Common myeloid progenitor, CD34-positive (primary cell): Measurements from ENCODE around the gene GUCA2A.

Experiments used
- CTCF ChIA-PET: fragments of 350-600 bp; sonication (Branson Sonifier 250); formaldehyde crosslinking; loops from one replicate; lab custom pipeline; 2021; ENCODE audit warnings: antibody characterized with exemption; lab: Charles Lee
- POLR2A ChIA-PET: fragments of 350-600 bp; sonication (Branson Sonifier 250); formaldehyde crosslinking; loops from one replicate; lab custom pipeline; 2021; ENCODE audit warnings: antibody characterized with exemption; lab: Charles Lee
- DNase-seq, 3 donors: peaks; one replicate each; pipeline versions ENCODE4 v3.0.0 to v3.0.0-alpha.2; 2013
- H3K27ac ChIP-seq, 2 experiments: 1 replicate in 1 of 2; 2 replicates in 1 of 2; pipeline ENCODE4 v1.7.0; 2013; ENCODE audit warnings: inconsistent platforms in 2 of 2, low read length in 2 of 2, mild to moderate bottlenecking in 2 of 2, low read depth in 1 of 2, moderate library complexity in 1 of 2; ENCODE audit not compliant: severe bottlenecking in 2 of 2, insufficient read depth in 1 of 2, poor library complexity in 1 of 2
- H3K27me3 ChIP-seq, 5 experiments: replicated peaks in 2 of 5; 1 replicate in 3 of 5; 2 replicates in 2 of 5; pipeline versions ENCODE4 v1.6.1 to v1.7.0; 2013; ENCODE audit warnings: low read length in 4 of 5, mild to moderate bottlenecking in 2 of 5, moderate library complexity in 2 of 5, inconsistent platforms in 1 of 5; ENCODE audit not compliant: insufficient read depth in 5 of 5, control insufficient read depth in 4 of 5
- H3K36me3 ChIP-seq, 4 experiments: 1 replicate in 2 of 4; 2 replicates in 2 of 4; pipeline versions ENCODE4 v1.6.1 to v1.7.0; 2013; ENCODE audit warnings: low read length in 3 of 4, control low read depth in 1 of 4, mild to moderate bottlenecking in 1 of 4; ENCODE audit not compliant: control insufficient read depth in 4 of 4, insufficient read depth in 4 of 4
- H3K4me1 ChIP-seq, 4 experiments: 1 replicate in 3 of 4; 2 replicates in 1 of 4; pipeline versions ENCODE4 v1.6.1 to v1.7.1; 2013; ENCODE audit warnings: low read length in 3 of 4, mild to moderate bottlenecking in 3 of 4, control low read depth in 1 of 4, inconsistent platforms in 1 of 4, moderate library complexity in 1 of 4; ENCODE audit not compliant: control insufficient read depth in 4 of 4, insufficient read depth in 4 of 4; ENCODE audit errors: control extremely low read depth in 1 of 4
- H3K4me3 ChIP-seq, 7 experiments: 1 replicate in 4 of 7; 2 replicates in 3 of 7; pipeline versions ENCODE4 v1.5.1 to v1.7.0; 2013; ENCODE audit warnings: mild to moderate bottlenecking in 7 of 7, low read length in 6 of 7, moderate library complexity in 6 of 7, inconsistent platforms in 2 of 7, low read depth in 2 of 7, control low read depth in 1 of 7; ENCODE audit not compliant: insufficient read depth in 4 of 7, control insufficient read depth in 1 of 7; ENCODE audit errors: extremely low read depth in 1 of 7
- H3K9me3 ChIP-seq, 5 experiments: 1 replicate in 4 of 5; 2 replicates in 1 of 5; pipeline versions ENCODE4 v1.6.1 to v1.7.1; 2013; ENCODE audit warnings: low read length in 4 of 5, mild to moderate bottlenecking in 2 of 5, inconsistent platforms in 1 of 5, low read depth in 1 of 5, moderate library complexity in 1 of 5; ENCODE audit not compliant: control insufficient read depth in 4 of 5, insufficient read depth in 2 of 5; ENCODE audit errors: control extremely low read depth in 1 of 5
- WGBS: methylation state at CpG from one replicate; pipeline ENCODE4 v1.1.5; 2013; ENCODE audit not compliant: insufficient coverage; 5-methylcytosine and 5-hydroxymethylcytosine counted together

Gene GUCA2A

GRCh38 chr1:42133809-42134526, 30.6 kb downstream of the GUCA2A start:
- Histone ChIP-seq H3K4me3 (no peak overlapping the region), H3K9me3 (no peaks in the 10 kb centered on the region), H3K4me1 (peaks cover 0 to 6% (median 2%) of the 10 kb centered on the region in 4 experiments), H3K27ac (no peak overlapping the region), H3K36me3 (no peaks in the 10 kb centered on the region), H3K27me3 (no peaks in the 10 kb centered on the region)
- no peak for DNase-seq
- WGBS = 96% methylated on average over 9 of the region's 10 CpGs
- POLR2A ChIA-PET = no interaction called here
- CTCF ChIA-PET = interaction anchor here (1.2 to 1.6 kb wide), 2 partner anchors 9 to 21 kb away, joined by 3 read pairs; no protein-coding TSS in a partner anchor

DNA sequence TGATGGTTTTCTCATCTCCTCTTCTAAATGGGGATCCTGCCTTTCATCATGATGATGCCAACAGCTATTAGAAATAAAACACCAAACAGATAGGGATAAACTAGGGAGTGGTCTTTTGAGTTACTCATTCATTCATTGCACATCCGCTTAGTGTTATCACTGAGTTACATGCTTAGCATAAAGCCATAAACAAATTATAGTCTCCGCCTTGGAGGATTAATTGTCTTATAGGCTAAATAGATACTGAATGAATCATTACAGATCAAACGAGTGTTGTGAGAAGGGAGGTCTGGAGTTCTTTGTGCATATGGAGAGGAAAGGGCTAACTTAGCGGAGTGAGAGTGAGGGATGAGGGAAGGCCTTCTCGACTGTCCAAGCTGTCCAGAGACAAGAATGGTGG, 31.2 kb downstream of the GUCA2A start:
- no peak overlapping the region for H3K4me3 ChIP-seq
- H3K4me1 ChIP-seq = peaks cover 0 to 6% (median 2%) of the 10 kb centered on the region in 4 experiments
- H3K9me3 ChIP-seq = no peaks in the 10 kb centered on the region
- no peaks in the 10 kb centered on the region for H3K36me3 ChIP-seq
- no peak for DNase-seq
- H3K27ac ChIP-seq = no peak overlapping the region
- ChIA-PET CTCF (interaction anchor here (1.2 kb wide), 1 partner anchor 9 kb away, joined by 3 read pairs; no protein-coding TSS in a partner anchor), POLR2A (no interaction called here)
- WGBS = 100% methylated on average over 3 of the region's 5 CpGs
- H3K27me3 ChIP-seq = no peaks in the 10 kb centered on the region

DNA sequence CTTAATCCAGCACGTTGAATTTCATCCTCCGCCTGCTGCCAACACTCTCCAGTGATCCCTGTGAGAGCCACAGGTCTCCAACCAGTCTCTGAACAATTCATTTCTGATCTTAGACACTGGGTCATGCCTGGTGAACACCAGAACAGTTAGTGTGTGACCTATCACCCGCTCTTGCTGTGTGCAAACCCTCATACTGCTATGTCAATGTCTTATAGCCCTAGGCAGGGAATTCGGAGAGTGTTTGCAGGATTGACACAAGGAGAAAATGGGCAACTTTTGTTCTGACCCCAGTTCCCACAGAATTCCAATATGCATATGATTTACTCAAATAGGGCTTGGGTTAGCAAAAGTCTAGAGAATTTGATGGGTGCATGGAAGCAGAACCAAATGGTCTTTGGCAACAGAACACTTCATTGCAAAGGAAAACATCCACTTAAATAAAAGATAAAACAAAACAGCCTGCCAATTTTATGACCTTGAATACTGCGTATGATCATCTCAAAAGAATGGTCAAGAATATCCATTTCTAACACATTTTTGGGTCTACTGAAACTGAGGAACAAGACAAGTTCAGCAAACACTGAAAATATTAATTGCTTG, 34.4 kb downstream of the GUCA2A start:
- peaks cover 0 to 1% (median 0%) of the 10 kb centered on the region in 5 experiments for H3K9me3 ChIP-seq
- H3K27me3 ChIP-seq = peaks cover 0 to 2% (median 0%) of the 10 kb centered on the region in 5 experiments
- H3K36me3 ChIP-seq = no peaks in the 10 kb centered on the region
- WGBS = 99% methylated on average over 4 of the region's 5 CpGs
- POLR2A ChIA-PET = no interaction called here
- H3K4me3 ChIP-seq = no peak overlapping the region
- DNase-seq = no peak
- CTCF ChIA-PET = no interaction called here
- no peak overlapping the region for H3K27ac ChIP-seq
- no peaks in the 10 kb centered on the region for H3K4me1 ChIP-seq

DNA sequence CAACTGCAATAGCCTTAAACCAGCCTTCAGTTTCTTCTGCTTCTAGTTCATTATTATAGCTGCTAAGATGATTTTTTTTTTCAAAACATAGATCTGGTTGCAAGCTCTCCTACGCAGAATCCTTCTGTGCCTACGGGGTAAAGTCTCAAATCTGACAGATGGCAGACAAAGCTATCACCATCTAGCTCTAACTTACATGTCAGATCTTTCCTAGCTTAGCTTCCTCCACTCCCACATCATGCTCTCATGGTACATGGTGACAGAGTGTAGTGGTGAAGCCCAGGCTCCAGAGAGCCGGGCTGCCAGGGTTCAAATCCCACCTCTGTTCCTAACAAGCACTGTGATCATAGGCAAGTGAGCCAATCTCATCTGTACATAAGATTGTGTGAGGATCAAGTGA, 35.6 kb downstream of the GUCA2A start:
- ChIA-PET CTCF (interaction anchor here (1.6 kb wide), 1 partner anchor 11 kb away, joined by 5 read pairs; no protein-coding TSS in a partner anchor), POLR2A (no interaction called here)
- Histone ChIP-seq H3K4me1 (no peaks in the 10 kb centered on the region), H3K27me3 (peaks cover 0 to 2% (median 0%) of the 10 kb centered on the region in 5 experiments), H3K9me3 (peaks cover 0 to 1% (median 0%) of the 10 kb centered on the region in 5 experiments), H3K4me3 (no peak overlapping the region), H3K27ac (no peak overlapping the region), H3K36me3 (no peaks in the 10 kb centered on the region)
- WGBS = 95% methylated on average over 2 of the region's 3 CpGs
- DNase-seq = no peak

DNA sequence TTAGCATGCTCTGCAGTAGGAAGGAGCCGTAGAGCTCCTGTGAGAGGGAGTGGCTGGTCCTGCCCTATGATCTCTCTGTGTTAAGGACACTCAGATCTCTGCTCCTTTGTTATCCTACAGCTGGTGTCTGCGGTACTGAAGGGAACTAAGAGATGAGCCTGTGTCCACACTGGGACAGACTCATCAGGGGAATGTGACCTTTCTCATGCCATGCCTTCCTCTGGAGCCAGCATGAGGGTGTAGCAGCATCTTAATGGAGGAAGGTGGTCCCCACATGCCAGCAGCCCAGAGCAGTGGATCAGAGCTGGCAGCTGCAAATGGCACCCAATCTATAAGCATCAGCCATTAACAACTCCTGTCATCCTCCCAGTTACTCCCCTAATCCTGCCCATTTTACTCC, 36.0 kb downstream of the GUCA2A start:
- Histone ChIP-seq H3K4me3 (no peak overlapping the region), H3K27me3 (peaks cover 0 to 2% (median 0%) of the 10 kb centered on the region in 5 experiments), H3K27ac (no peak overlapping the region), H3K36me3 (no peaks in the 10 kb centered on the region), H3K4me1 (peaks cover 0 to 4% (median 0%) of the 10 kb centered on the region in 4 experiments), H3K9me3 (peaks cover 0 to 1% (median 0%) of the 10 kb centered on the region in 5 experiments)
- DNase-seq = no peak
- 100% methylated on average over 1 of the region's 2 CpGs for WGBS
- CTCF ChIA-PET = interaction anchor here (1.6 kb wide), 1 partner anchor 11 kb away, joined by 5 read pairs; no protein-coding TSS in a partner anchor
- POLR2A ChIA-PET = no interaction called here

GRCh38 chr1:42127767-42128166, 36.8 kb downstream of the GUCA2A start:
- WGBS = 96% methylated on average over 5 of the region's 6 CpGs
- ChIA-PET POLR2A (no interaction called here), CTCF (no interaction called here)
- peaks cover 0 to 2% (median 0%) of the 10 kb centered on the region in 5 experiments for H3K27me3 ChIP-seq
- no peak overlapping the region for H3K4me3 ChIP-seq
- no peak for DNase-seq
- H3K36me3 ChIP-seq = no peaks in the 10 kb centered on the region
- peaks cover 0 to 5% (median 0%) of the 10 kb centered on the region in 4 experiments for H3K4me1 ChIP-seq
- peaks cover 0 to 1% (median 0%) of the 10 kb centered on the region in 5 experiments for H3K9me3 ChIP-seq
- no peak overlapping the region for H3K27ac ChIP-seq

- peaks cover 0 to 5% (median 0%) of the 10 kb centered on the region in 4 experiments for H3K4me1 ChIP-seq
- POLR2A ChIA-PET = no interaction called here
- peaks cover 0 to 2% (median 0%) of the 10 kb centered on the region in 5 experiments for H3K9me3 ChIP-seq
- DNase-seq = no peak
- no peak overlapping the region for H3K27ac ChIP-seq
- no peak overlapping the region for H3K4me3 ChIP-seq
- no CpG with 5 or more reads among the region's 1 CpG for WGBS
- no peaks in the 10 kb centered on the region for H3K36me3 ChIP-seq
- CTCF ChIA-PET = no interaction called here
- peaks cover 0 to 2% (median 0%) of the 10 kb centered on the region in 5 experiments for H3K27me3 ChIP-seq
Observed at GRCh38 chr1:42125552-42125951, 39.0 kb downstream of the GUCA2A start.
